ENCODE measurements around the gene PLD3.

Gene PLD3

DNA sequence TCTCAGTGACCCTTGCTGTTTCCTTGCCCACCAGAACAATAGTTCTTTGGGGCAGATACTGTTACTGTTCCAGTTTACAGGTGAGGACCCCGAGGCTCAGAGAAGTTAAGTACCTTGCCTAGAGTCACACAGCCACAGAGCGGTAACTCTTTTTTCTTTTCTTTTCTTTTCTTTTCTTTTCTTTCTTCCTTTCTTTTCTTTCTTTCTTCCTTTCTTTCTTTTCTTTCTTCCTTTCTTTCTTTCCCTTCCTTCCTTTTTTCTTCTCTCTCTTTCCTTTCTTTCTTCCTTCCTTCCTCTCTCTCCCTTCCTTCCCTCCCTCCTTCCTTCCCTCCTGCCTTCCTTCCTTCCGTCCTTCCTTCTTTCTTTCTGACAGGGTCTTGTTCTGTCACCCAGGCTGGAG, 69.5 kb downstream of the PLD3 start:
- in situ Hi-C loops (cut with HindIII; ENCODE audit: low pct_unique_long_range_greater_than_20kb, low sequenced_read_pairs), result no loop called here
- no peak for DNase-seq (ENCODE audit: low read depth in 1 of 2, low spot score in 1 of 2)
- no peak for TF ChIP-seq JUND (IDR thresholded peaks at IDR 0.05; ENCODE audit: low read depth)

DNA sequence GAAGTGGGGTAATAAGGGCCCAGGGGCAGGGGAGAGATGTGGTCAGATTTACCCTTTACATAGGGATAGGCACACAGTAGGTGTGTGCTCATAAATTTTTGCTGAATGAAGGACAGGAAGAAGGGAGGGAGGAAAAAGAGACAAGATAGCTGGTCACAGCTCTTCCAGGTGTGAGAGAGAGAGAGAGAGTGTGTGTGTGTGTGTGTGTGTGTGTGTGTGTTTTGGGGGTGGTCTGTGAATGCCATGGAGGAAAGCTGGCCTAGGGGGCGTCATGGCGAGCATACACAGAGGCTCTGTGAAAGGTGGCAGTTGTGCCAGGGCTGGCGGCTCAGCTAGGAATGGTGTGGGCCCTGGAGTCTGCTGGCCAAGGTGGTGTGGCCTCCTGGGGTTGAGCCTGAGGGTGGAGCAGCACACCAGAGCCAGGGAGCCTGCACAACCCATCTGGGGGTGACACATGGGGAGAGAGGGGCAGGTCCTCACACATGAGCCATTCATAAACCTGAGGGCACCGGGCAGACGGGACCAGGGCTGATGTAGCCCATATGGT, 70.6 kb downstream of the PLD3 start:
- TF ChIP-seq JUND (IDR thresholded peaks at IDR 0.05; ENCODE audit: low read depth), result no peak
- no peak for DNase-seq (ENCODE audit: low read depth in 1 of 2, low spot score in 1 of 2)
- in situ Hi-C loops (cut with HindIII; ENCODE audit: low pct_unique_long_range_greater_than_20kb, low sequenced_read_pairs), result no loop called here

DNA sequence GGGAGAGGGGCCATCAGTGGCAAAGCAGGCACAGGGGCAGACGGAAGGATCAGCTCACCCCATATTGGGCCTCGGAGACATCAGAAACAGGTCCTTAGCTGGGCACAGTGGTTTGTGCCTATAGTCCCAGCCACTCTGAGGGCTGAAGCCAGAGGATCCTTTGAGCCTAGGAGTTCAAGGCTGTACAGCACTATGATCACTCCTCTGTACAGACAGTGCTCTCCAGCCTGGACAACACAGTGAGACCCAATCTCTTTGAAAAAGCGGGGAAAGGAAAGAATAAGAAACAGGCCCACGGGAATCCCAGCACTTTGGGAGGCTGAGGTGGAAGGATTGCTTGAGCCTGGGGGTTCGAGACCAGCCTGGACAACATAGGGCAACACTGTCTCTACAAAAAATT, 71.3 kb downstream of the PLD3 start:
- in situ Hi-C loops (cut with HindIII; ENCODE audit: low pct_unique_long_range_greater_than_20kb, low sequenced_read_pairs), result no loop called here
- no peak for DNase-seq (ENCODE audit: low read depth in 1 of 2, low spot score in 1 of 2)
- TF ChIP-seq JUND (IDR thresholded peaks at IDR 0.05; ENCODE audit: low read depth), result no peak

DNA sequence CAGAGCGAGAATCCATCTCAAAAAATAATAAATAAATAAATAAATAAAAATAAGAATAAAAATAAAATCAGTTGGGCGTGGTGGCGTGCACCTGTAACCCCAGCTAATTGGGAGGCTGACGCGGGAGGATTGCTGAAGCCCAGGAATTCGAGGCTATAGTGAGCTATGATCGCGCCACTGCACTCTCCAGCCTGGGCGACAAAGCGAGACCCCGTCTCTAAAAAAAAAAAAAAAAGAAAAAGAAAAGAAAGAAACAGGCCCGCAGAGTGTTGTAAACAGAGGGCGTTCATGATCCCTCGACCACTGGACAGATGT, 71.9 kb downstream of the PLD3 start:
- DNase-seq (ENCODE audit: low read depth in 1 of 2, low spot score in 1 of 2), result no peak
- TF ChIP-seq JUND (IDR thresholded peaks at IDR 0.05; ENCODE audit: low read depth), result no peak
- in situ Hi-C loops (cut with HindIII; ENCODE audit: low pct_unique_long_range_greater_than_20kb, low sequenced_read_pairs), result no loop called here

DNA sequence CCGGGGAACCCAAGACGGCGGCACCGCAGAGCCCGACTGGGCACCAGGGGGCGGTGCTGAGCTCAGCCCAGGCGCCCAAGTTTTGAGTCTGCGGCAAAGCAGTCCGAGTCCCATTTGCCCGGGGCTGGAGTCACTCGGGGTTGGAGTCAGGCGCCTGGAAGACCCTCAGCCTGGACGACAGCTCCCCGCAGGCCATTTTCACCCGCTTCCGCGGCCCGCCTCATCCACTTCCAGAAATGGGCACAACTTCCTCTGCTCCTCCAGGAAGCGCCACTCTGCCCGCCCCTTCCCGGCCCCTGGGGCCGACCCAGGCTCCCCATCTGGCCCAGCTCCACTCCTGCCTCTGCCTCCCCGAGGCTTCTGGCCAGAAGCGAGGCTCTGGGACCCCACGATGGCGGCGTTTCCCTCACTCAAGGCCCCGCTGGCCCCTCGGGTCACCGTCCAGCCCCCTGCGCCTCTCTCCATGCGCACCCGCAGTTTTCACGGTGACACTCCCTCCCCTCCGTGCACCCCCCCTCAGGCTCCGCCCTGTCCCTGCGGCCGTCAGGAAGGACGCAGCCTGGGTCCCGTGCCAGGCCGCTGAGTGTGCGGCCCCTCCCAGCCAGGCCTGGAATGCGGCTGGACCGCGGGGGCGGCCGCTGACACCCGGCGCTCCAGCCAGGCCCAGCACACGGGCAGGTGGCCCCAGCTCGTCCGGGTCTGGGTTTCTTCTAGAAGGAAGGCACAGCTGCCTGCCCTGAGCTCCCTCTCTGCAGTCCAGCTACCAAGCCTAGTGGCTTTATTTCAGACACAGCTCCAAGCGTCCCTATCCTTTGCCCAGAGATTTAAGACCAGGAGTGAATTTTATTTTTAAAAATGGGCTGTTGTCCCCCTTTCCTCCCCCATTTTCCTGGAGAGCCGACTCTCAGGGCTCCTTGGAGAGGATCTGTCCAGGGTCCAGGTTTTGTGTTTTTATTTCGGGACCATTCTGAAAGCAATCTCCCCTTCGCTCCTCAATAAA, 72.6 kb downstream of the PLD3 start:
- in situ Hi-C loops (cut with HindIII; ENCODE audit: low pct_unique_long_range_greater_than_20kb, low sequenced_read_pairs), result no loop called here
- peak; percentile 61 to 95 for DNase-seq (ENCODE audit: low read depth in 1 of 2, low spot score in 1 of 2)
- no peak for TF ChIP-seq JUND (IDR thresholded peaks at IDR 0.05; ENCODE audit: low read depth)

DNA sequence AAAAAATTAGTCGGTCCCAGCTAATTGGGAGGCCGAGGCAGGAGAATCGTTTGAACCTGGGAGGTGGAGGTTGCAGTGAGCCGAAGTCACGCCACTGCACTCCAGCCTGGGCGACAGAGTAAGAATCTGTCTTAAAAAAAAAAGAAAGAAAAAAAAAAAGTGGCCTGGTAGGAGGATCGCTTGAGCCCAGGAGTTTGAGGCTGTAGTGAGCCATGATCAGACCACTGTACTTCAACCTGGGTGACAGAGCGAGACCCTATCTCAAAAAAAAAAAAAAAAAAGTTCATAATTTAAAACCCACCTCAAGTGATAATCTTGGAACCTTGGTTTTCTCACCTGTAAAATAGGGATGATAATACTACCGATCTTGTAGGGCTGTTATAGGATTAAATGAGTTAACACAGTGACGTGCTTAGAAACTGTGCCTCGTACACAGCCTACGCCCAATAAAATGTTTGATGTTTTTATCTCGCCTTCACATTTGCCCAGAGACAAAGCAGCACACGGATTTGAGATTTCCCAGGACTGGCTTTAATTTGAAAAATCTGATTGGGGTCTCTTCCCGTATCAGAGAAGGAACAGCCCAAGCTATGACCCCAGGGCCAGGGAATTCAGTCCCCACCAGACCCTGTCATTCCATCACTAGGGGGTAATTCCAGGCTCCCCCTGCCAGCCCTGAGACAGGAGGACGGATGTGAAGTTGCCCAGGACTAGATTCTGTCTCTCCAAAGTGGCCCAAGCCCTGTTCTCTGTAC, 73.7 kb downstream of the PLD3 start:
- no peak for TF ChIP-seq JUND (IDR thresholded peaks at IDR 0.05; ENCODE audit: low read depth)
- DNase-seq (ENCODE audit: low read depth in 1 of 2, low spot score in 1 of 2), result no peak
- in situ Hi-C loops (cut with HindIII; ENCODE audit: low pct_unique_long_range_greater_than_20kb, low sequenced_read_pairs), result no loop called here

DNA sequence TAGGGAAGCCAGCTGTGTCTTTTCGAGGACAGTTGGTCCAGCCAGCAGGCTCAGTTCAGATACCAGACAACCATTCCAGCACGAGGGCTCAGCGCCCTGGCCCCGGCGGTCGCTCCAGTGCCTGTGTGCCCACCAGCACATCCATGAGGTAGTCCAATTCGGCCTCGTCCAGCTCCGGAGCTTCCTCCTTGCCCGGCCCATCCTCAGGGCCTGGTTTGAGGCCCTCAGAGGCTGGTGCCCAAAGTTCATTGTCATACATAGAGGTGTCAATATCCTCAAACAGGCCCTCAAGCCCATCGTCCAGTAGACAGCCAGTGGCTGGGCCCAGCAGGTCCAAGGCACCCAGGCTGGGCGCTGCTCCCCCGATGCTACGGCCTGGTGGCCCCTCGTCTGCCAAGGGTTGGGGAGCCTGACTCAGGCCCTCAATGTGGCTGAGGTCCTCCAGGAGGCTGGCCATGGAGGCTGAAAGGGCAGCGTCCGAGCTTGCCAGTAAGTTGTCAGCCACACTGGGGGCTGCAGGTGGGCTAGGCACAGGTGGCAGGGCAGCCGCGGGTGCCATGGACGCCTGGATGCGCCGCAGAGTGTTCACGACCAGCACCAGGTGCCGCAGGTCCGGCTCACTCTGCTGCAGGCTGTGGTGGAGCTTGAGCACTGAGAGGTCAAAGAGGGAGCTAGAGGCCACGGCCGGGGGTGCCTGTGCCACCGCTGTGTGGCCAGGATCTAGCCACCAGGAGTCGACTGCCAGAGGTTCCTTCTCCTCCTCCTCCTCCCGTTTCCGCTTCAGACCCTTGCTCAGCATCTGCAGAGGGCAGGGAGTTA, 74.5 kb downstream of the PLD3 start:
- TF ChIP-seq JUND (IDR thresholded peaks at IDR 0.05; ENCODE audit: low read depth), result no peak
- DNase-seq (ENCODE audit: low read depth in 1 of 2, low spot score in 1 of 2), result no peak
- in situ Hi-C loops (cut with HindIII; ENCODE audit: low pct_unique_long_range_greater_than_20kb, low sequenced_read_pairs), result no loop called here

DNA sequence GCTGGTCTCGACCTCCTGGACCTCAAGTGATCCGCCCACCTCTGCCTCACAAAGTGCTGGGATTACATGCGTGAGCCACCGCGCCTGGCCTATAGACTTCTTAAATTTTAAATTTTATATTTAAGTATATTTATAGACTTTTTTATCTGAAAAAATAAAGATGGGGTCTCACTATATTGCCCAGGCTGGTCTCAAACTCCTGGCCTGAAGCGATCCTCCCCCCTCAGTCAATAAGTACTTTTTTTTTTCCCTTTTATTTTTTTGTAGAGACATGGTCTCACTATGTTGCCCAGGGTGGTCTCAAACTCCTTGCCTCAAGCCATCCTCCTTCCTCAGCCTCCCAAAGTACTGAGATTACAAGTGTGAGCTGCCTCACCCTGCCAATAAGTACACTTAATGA, 75.4 kb downstream of the PLD3 start:
- in situ Hi-C loops (cut with HindIII; ENCODE audit: low pct_unique_long_range_greater_than_20kb, low sequenced_read_pairs), result no loop called here
- no peak for DNase-seq (ENCODE audit: low read depth in 1 of 2, low spot score in 1 of 2)
- no peak for TF ChIP-seq JUND (IDR thresholded peaks at IDR 0.05; ENCODE audit: low read depth)

DNA sequence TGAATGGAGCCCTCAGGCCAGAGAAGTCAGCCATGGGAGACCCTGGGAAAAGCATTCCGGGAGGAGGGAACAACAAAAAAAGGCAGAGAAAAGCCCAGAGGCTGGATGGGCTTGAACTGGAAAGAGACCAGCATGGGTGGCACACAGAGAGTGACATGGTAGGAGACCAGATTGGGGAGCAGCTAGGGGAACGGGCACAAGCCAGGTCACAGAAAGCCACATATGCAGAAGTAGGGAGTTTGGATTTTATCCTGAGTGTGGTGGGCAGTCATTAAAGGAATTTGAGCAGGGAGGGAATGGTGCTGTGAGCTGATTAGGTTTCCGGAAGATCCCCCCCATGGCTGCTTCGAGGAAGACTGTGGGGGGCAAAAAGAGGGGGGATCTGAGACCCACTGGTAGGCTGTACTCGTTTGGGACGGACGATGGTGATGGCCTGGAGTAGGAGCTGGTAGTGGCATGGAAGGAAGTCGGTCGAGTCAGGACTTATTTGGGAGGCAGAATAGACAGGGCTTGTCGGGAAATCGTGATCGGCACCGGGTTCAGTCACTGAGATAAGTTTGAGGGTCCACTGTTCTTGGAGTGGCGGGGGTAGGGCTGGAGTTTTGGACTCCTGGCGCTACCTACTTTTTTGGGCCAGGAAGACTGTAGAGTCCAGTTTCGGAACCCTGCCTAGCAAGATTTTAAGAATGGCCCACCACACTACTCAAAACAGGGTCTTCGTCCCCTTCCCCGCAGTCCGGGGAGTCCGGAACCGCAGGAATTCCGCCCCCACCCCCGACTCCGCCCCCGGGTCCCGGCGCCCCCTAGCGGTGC, 76.3 kb downstream of the PLD3 start:
- DNase-seq (ENCODE audit: low read depth in 1 of 2, low spot score in 1 of 2), result no peak
- TF ChIP-seq JUND (IDR thresholded peaks at IDR 0.05; ENCODE audit: low read depth), result no peak
- in situ Hi-C loops (cut with HindIII; ENCODE audit: low pct_unique_long_range_greater_than_20kb, low sequenced_read_pairs), result no loop called here

DNA sequence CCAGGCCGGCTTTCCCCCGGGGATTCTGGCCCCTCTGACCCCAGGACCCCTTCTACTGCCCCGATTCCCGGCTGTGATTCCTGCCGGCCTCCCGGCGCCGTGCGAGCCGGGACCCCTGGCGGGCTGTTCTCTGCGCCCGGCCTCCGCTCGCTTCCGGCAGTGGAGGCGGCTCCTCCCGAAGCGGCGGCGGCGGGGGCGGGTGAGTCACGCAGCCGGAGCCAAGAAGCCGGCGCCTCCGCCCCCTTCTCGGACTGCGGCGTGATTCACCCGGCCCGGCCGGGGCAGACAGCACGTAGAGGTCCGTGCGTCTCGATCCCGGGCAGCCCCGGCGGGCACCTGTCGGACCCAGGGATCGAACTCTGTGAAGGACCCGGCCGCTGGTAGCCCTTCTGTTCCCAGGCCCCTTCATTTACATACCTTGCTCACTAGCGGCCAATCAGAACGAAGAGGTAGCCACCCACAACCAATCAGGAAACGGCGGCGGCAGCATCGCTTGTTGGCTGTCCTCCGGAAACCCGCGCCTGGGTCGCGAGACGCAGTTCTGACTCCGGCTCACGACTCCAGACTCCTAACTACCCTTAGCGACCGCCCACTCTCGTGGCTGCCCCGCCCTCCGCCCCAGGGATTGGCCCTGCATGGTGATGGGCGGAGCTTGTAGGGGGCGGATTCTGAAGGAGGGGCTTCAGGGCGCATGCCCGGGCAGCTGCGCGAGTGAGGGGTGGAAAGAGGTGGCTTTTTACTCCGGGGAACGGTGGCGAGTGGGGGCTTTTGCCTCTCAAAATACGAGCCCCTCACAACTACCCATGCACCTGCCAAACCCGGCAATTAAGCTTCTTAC, 77.2 kb downstream of the PLD3 start, which contains the start of gene SERTAD1:
Gene SERTAD1 (minus strand): TSS at position 543 of the 838 bp plus-strand sequence. CDS start 2,446 bp downstream, outside the sequence.
- in situ Hi-C loops (cut with HindIII; ENCODE audit: low pct_unique_long_range_greater_than_20kb, low sequenced_read_pairs), result no loop called here
- peak; percentile 87 to 99 for DNase-seq (ENCODE audit: low read depth in 1 of 2, low spot score in 1 of 2)
- TF ChIP-seq JUND (IDR thresholded peaks at IDR 0.05; ENCODE audit: low read depth), result no peak

All from T47D (cell line).